IMR-90 (cell line): ENCODE data around the gene CD19.

Source experiments
- CEBPB ChIP-seq: IDR thresholded peaks from 2 replicates; pipeline ENCODE4 v1.6.1; 2012; ENCODE audit warnings: low read depth, low read length, improper control_type of control experiment
- CHD1 ChIP-seq: IDR thresholded peaks from 2 replicates; pipeline ENCODE4 v1.6.1; 2012; ENCODE audit warnings: low read depth, low read length, improper control_type of control experiment
- FOS ChIP-seq: fragments of 150-350 bp; IDR thresholded peaks from 2 replicates; pipeline ENCODE4 v1.6.1; 2016; ENCODE audit warnings: low read depth, low read length
- MAFK ChIP-seq: IDR thresholded peaks from 2 replicates; pipeline ENCODE4 v1.6.1; 2012; ENCODE audit warnings: low read depth, low read length, improper control_type of control experiment
- MXI1 ChIP-seq: IDR thresholded peaks from 2 replicates; pipeline ENCODE4 v1.6.1; 2012; ENCODE audit warnings: low read depth, mild to moderate bottlenecking, low read length, moderate library complexity, borderline replicate concordance
- POLR2A ChIP-seq: IDR thresholded peaks from 2 replicates; pipeline ENCODE4 v1.6.1; 2012; ENCODE audit warnings: mild to moderate bottlenecking, low read depth, low read length
- RAD21 ChIP-seq: IDR thresholded peaks from 2 replicates; pipeline ENCODE4 v1.6.1; 2012; ENCODE audit warnings: low read length, improper control_type of control experiment
- RCOR1 ChIP-seq: IDR thresholded peaks from 2 replicates; pipeline ENCODE4 v1.6.1; 2012; ENCODE audit warnings: mild to moderate bottlenecking, low read length, improper control_type of control experiment; ENCODE audit not compliant: insufficient replicate concordance
- RFX5 ChIP-seq: IDR thresholded peaks from 2 replicates; pipeline ENCODE4 v1.8.0; 2012; ENCODE audit warnings: low read depth, mild to moderate bottlenecking, low read length, moderate library complexity
- SMC3 ChIP-seq: fragments of 150-350 bp; IDR thresholded peaks from 2 replicates; pipeline ENCODE4 v1.6.1; 2016; ENCODE audit warnings: low read depth, mild to moderate bottlenecking, antibody characterized with exemption, low read length, moderate library complexity
- TF ChIP-seq, protein P1 (sequence below): conservative IDR thresholded peaks from 2 replicates; pipeline ENCODE4 v1.5.1; 2012; ENCODE audit warnings: mild to moderate bottlenecking, low read depth, low read length, improper control_type of control experiment
- TF ChIP-seq, protein P2 (sequence below): fragments of 150-350 bp; IDR thresholded peaks from 2 replicates; pipeline ENCODE4 v1.6.1; 2017; ENCODE audit warnings: mild to moderate bottlenecking, antibody characterized with exemption, low read length, low read depth
- TF ChIP-seq, protein P3 (sequence below): fragments of 150-350 bp; IDR thresholded peaks from 2 replicates; pipeline ENCODE4 v1.6.1; 2016; ENCODE audit warnings: low read depth, mild to moderate bottlenecking, low read length, moderate library complexity, borderline replicate concordance

DNA sequence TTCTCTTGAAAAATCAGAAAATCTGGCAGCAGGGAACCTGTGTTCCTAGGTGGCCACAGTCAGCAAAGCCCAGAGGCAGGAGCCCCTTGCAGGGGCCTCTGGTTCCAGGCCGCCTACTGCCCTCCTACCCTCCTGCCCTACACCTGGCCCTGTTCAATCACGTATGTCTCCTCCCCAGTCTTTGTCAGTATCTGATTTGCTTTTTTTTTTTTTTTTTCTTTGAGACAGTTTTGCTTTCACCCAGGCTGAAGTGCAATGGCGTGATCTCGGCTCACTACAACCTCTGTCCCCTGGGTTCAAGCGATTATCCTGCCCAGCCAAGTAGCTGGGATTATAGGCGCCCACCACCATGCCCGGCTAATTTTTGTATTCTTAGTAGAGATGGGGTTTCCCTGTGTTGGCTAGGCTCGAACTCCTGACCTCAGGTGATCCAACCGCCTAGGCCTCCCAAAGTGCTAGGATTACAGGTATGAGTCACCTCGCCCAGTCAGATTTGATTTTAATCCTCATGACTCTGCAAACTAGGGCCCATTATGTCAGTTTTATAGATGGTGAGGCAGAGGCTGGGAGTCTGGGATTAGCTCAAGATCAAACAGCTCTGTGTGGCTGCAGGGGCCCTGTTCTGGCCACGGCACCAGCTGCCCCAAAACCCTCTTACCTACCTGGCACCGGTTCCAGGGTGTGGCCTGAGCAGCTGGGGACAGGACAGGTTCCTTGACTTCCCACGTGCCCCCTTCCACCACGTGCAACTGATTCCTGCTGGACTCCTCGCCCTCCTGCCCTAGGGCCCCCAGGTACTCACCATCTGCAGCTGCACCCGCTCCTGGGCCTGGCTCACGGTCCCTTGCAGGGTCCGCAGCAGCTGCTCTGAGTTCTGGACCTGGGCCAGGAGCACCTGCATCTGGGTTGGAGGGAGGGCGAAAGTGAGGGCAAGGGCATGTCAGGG, 21.4 kb upstream of the CD19 start:
- TF ChIP-seq, protein P1, sequence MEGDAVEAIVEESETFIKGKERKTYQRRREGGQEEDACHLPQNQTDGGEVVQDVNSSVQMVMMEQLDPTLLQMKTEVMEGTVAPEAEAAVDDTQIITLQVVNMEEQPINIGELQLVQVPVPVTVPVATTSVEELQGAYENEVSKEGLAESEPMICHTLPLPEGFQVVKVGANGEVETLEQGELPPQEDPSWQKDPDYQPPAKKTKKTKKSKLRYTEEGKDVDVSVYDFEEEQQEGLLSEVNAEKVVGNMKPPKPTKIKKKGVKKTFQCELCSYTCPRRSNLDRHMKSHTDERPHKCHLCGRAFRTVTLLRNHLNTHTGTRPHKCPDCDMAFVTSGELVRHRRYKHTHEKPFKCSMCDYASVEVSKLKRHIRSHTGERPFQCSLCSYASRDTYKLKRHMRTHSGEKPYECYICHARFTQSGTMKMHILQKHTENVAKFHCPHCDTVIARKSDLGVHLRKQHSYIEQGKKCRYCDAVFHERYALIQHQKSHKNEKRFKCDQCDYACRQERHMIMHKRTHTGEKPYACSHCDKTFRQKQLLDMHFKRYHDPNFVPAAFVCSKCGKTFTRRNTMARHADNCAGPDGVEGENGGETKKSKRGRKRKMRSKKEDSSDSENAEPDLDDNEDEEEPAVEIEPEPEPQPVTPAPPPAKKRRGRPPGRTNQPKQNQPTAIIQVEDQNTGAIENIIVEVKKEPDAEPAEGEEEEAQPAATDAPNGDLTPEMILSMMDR, result no peak
- TF ChIP-seq POLR2A, result no peak
- TF ChIP-seq SMC3, result no peak
- no peak for TF ChIP-seq CHD1
- TF ChIP-seq, protein P2, sequence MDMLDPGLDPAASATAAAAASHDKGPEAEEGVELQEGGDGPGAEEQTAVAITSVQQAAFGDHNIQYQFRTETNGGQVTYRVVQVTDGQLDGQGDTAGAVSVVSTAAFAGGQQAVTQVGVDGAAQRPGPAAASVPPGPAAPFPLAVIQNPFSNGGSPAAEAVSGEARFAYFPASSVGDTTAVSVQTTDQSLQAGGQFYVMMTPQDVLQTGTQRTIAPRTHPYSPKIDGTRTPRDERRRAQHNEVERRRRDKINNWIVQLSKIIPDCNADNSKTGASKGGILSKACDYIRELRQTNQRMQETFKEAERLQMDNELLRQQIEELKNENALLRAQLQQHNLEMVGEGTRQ, result no peak
- no peak for TF ChIP-seq RCOR1
- TF ChIP-seq RFX5, result no peak
- no peak for TF ChIP-seq MAFK
- TF ChIP-seq CEBPB, result no peak
- TF ChIP-seq RAD21, result no peak
- TF ChIP-seq, protein P3, sequence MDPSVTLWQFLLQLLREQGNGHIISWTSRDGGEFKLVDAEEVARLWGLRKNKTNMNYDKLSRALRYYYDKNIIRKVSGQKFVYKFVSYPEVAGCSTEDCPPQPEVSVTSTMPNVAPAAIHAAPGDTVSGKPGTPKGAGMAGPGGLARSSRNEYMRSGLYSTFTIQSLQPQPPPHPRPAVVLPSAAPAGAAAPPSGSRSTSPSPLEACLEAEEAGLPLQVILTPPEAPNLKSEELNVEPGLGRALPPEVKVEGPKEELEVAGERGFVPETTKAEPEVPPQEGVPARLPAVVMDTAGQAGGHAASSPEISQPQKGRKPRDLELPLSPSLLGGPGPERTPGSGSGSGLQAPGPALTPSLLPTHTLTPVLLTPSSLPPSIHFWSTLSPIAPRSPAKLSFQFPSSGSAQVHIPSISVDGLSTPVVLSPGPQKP, result no peak
- TF ChIP-seq FOS, result no peak
- TF ChIP-seq MXI1, result no peak
